Lower lobe of right lung (tissue), 2 donors: ENCODE data around the gene KIF16B. TPM values are rescaled to one million over a fixed set of nuclear protein-coding genes. Genes with fewer than 3 reads are reported as not detected.
A peak's percentile ranks its signal among the peaks of the same experiment; 100 is the strongest.

Experiments
- ATAC-seq, 2 donors: fragments of 200-7000 bp; cut with Tn5 transposase; one replicate each; pipeline ENCODE4 v1.9.1; 2020 to 2022; ENCODE audit warnings: mild to moderate bottlenecking in 2 of 2, moderate library complexity in 2 of 2
- DNase-seq: peaks from one replicate; pipeline ENCODE4 v3.0.0-alpha.2; 2020
- H3K27ac ChIP-seq: fragments of 200-600 bp; one replicate; pipeline ENCODE4 v1.8.0; 2022
- H3K27me3 ChIP-seq: fragments of 200-600 bp; one replicate; pipeline ENCODE4 v1.8.0; 2022; ENCODE audit warnings: low read depth
- H3K36me3 ChIP-seq: fragments of 200-600 bp; one replicate; pipeline ENCODE4 v1.8.0; 2022; ENCODE audit warnings: mild to moderate bottlenecking
- H3K4me1 ChIP-seq: fragments of 200-600 bp; one replicate; pipeline ENCODE4 v1.8.0; 2022
- H3K4me3 ChIP-seq: fragments of 200-600 bp; one replicate; pipeline ENCODE4 v1.8.0; 2022; ENCODE audit warnings: mild to moderate bottlenecking
- H3K9me3 ChIP-seq: fragments of 200-600 bp; one replicate; pipeline ENCODE4 v1.8.0; 2022
- intact Hi-C: fragments of 100-400 bp; cut with DNase I; formaldehyde crosslinking; loops from one replicate; pipeline ENCODE4 v1.11.0; 2022
- total RNA-seq: library from RNA; stranded (reverse); fragmentation: NEBNext Ultra II Directional; extraction: Animal tissue kit (Norgen Biotek cat#: 25700); gene quantifications from one replicate; pipeline ENCODE4 v1.2.1, GENCODE V29; 2021
- TF ChIP-seq, protein P1 (sequence below): fragments of 200-600 bp; IDR thresholded peaks from one replicate; pipeline ENCODE4 v1.8.0; 2022; ENCODE audit warnings: antibody characterized with exemption, mild to moderate bottlenecking
- donor health status: DM: no; HTN: yes; CAD: no; lungs with severe emphysema.

The KIF16B gene
- total RNA-seq, 1 donor from 2014 or later: 25.1 TPM

DNA sequence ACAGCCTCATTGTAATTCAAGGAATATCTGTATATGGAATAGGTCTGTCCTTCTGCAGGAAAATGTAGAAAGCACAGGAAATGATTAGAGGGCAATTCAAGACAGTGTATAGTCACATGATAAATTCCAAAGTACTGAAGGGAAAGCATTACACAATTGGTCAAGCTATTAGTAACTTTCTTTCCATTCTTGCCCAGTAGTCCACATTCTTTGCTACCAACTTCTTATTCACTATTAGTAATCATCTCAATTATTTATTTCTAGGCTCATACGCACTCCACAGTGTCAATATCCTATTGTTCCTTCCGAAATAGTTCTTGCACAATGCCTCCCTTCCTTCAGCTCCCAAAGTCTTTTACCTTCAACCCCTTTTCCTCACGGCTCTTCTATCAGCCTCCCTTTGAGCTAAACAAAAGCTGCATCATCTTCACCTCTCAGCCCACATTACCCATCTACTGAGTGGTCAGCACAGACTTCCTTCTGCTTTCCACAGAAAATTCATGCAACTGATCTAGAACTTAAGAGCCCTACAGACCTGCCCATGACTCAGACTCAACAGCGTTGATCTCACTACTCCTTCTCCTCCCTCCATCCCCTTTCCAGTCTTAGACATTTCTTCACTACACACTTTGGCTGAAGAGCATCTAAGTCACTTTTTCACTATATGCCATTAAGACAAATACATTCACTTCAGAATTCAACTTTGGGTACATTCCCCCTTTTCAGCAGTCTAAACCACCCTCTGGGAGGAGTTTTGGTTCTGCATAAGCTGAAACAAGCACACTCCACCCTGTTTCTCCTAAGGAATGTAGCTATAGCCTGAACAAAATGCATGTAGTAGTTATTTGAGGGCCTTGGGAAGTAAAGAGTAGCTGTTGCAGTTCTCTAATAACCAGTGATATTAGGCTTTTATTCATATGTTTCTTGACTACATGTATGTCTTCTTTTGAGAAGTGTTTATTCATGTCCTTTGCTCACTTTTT, 157.9 kb downstream of the KIF16B start:
- Histone ChIP-seq H3K27ac (no peak overlapping the region), H3K4me1 (no peaks in the 10 kb centered on the region), H3K27me3 (no peaks in the 10 kb centered on the region), H3K9me3 (peaks cover 11% of the 10 kb centered on the region), H3K4me3 (no peak overlapping the region), H3K36me3 (no peaks in the 10 kb centered on the region)
- DNase-seq (no peak), ATAC-seq (peak in 1 of 2 donors; percentile 39)
- TF ChIP-seq, protein P1, sequence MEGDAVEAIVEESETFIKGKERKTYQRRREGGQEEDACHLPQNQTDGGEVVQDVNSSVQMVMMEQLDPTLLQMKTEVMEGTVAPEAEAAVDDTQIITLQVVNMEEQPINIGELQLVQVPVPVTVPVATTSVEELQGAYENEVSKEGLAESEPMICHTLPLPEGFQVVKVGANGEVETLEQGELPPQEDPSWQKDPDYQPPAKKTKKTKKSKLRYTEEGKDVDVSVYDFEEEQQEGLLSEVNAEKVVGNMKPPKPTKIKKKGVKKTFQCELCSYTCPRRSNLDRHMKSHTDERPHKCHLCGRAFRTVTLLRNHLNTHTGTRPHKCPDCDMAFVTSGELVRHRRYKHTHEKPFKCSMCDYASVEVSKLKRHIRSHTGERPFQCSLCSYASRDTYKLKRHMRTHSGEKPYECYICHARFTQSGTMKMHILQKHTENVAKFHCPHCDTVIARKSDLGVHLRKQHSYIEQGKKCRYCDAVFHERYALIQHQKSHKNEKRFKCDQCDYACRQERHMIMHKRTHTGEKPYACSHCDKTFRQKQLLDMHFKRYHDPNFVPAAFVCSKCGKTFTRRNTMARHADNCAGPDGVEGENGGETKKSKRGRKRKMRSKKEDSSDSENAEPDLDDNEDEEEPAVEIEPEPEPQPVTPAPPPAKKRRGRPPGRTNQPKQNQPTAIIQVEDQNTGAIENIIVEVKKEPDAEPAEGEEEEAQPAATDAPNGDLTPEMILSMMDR: no peak
- intact Hi-C loops: no loop called here

DNA sequence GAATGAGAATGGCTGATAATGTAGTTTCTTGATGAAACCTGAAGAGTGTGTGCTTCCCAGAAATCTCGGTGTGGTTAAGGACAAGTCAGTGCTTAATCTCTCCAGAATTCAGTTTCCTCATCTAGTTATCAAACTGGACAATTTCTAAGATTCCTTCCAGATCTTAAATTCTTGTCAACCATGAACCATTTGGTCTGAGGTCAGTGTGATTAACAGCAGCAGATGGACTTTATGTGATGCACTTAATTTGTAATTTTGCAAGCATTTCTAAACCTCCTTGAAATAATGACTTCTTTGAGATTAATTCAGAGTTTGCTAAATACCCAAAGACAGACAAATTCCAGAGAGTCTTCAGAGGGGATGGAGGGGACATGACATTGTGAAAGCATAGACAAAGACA, 160.3 kb downstream of the KIF16B start:
- H3K4me3 ChIP-seq: no peak overlapping the region
- peaks cover 11% of the 10 kb centered on the region for H3K9me3 ChIP-seq
- no peak overlapping the region for H3K27ac ChIP-seq
- no peak for ATAC-seq
- no peak for DNase-seq
- TF ChIP-seq, protein P1: no peak
- intact Hi-C loops: no loop called here
- H3K4me1 ChIP-seq: no peaks in the 10 kb centered on the region
- no peaks in the 10 kb centered on the region for H3K36me3 ChIP-seq
- no peaks in the 10 kb centered on the region for H3K27me3 ChIP-seq

DNA sequence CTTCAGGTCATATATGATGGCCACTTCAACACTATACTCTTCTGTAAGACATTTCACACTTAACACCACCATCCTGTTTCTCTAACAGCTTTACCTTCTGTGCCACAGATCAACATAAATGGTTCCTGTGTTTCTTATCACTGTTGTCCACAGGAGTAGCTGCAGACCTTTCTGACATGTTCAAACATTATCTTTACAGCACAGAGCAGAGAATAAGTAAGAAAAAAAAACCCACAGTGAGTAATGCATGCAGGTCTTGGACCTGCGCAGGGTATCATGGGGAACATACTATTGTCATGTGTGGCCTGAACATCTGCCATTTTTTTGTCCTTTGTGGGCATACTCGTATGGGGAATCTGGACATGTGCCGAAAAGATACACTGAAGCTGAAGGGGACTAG, 161.9 kb downstream of the KIF16B start:
- H3K36me3 ChIP-seq: no peaks in the 10 kb centered on the region
- intact Hi-C loops: no loop called here
- TF ChIP-seq, protein P1: no peak
- no peaks in the 10 kb centered on the region for H3K27me3 ChIP-seq
- DNase-seq (no peak), ATAC-seq (no peak)
- no peak overlapping the region for H3K27ac ChIP-seq
- H3K4me1 ChIP-seq: no peaks in the 10 kb centered on the region
- H3K9me3 ChIP-seq: peaks cover 11% of the 10 kb centered on the region
- no peak overlapping the region for H3K4me3 ChIP-seq

DNA sequence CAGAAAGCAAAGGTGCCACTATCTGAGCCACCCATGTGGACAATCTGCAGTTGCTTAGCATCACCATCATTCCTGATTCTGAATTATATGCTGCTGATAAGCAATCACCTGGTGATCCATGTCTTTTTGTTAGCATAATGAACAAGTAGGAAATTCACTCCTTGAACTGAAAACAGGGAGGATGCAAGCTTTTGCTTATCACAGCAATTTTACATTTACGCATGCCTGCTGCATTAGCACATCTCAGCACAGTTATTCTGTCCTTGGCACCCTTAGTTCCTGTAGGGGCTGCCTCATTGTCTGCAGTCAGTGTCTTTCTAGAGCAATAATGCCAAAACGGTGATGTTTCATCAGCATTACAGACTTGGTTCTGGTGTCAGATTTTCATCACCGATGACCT, 162.6 kb downstream of the KIF16B start:
- TF ChIP-seq, protein P1: no peak
- H3K27ac ChIP-seq: no peak overlapping the region
- intact Hi-C loops: no loop called here
- H3K36me3 ChIP-seq: peaks cover 6% of the 10 kb centered on the region
- H3K4me1 ChIP-seq: no peaks in the 10 kb centered on the region
- H3K4me3 ChIP-seq: no peak overlapping the region
- H3K9me3 ChIP-seq: peaks cover 11% of the 10 kb centered on the region
- DNase-seq: no peak
- H3K27me3 ChIP-seq: no peaks in the 10 kb centered on the region
- ATAC-seq: no peak

DNA sequence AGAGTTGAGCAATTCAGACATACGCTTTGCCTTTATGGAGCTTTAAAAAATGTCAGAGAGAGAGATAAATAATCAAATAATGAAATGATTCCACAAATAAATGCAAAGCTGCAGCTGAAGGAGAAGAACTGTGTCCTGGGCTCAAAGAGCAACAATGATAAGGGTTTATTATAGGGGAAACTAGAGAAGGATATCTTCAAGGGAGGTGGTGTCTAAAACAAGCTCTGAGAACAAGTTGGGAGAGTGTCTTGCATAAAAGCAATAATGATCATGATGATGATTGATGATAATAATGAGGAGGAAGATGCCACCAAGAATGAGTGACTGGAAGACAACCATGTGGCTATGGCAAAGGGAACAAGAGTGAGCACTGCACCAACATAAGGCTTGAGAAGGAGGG, 164.3 kb downstream of the KIF16B start:
- no peak overlapping the region for H3K4me3 ChIP-seq
- no peaks in the 10 kb centered on the region for H3K27me3 ChIP-seq
- ATAC-seq: no peak
- no peaks in the 10 kb centered on the region for H3K4me1 ChIP-seq
- peaks cover 20% of the 10 kb centered on the region for H3K36me3 ChIP-seq
- no peak for DNase-seq
- H3K27ac ChIP-seq: no peak overlapping the region
- TF ChIP-seq, protein P1: no peak
- intact Hi-C loops: no loop called here
- peaks cover 11% of the 10 kb centered on the region for H3K9me3 ChIP-seq
